M059J (cell line): Measurements from ENCODE around the gene MAP7. TPM values are rescaled to one million over a fixed set of nuclear protein-coding genes. Genes with fewer than 3 reads are reported as not detected.

ENCODE experiments used
- DNase-seq: peaks from one replicate; pipeline ENCODE4 v3.0.0-alpha.2; 2012; ENCODE audit warnings: low read depth
- total RNA-seq: library from RNA; depleted of rRNA; stranded (reverse); fragments of >200 nt; shearing (Covaris generic); gene quantifications from 2 replicates; pipeline ENCODE4 v1.2.3, GENCODE V29; 2014; rRNA removed

Gene MAP7
- total RNA-seq, 1 experiment from 2014 or later: 0.49 TPM

DNA sequence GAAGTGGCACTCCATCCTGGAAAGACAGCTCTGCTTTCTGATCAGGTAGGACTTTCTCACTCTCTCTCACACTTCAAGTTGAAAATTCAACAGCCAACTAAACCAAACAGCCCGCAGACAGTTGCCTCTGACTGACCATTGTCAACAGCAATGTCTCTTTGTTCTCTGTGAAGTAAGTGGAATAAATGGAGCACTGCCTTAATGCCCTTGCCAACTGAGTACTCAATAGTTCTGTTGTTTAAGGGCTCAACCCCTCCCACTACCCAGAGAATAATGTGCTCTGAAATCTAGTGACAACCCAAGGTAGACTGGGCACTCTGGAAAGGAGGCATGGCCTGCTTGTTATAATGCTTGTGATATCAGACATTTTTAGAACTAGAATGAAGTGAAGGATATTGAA, 243.8 kb downstream of the MAP7 start:
- no peak for DNase-seq

DNA sequence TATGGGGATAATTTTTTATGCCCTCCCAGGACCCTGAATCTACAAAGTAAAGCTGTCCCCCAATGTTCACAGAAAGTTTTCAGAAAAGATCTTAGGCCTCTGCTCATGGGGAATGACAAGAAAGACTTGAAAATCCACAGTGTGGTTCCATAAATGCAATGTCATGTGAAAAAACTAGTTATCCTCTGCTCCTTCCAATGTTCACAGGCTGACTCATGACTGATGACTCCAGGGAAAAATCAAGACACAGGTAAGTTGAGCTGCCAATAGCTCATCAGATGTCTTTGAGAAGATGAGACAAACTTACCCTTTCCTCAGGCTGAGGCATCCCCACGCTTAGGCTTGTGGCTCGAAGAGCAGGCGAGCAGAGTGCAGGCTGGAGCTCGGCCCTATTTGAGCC, 245.8 kb downstream of the MAP7 start:
- DNase-seq: no peak

GRCh38 chr6:136303516-136303915, 246.7 kb downstream of the MAP7 start:
- no peak for DNase-seq

GRCh38 chr6:136294621-136295020, 255.6 kb downstream of the MAP7 start:
- DNase-seq: no peak

Other genes with a start within 250 kb of the MAP7 start
- gene MAP3K5, start 242.1 kb upstream of the MAP7 start, total RNA-seq: 9.0 and 14.0 TPM in 2 replicates